LNCaP clone FGC (cell line): ENCODE measurements around the gene CSGALNACT2.

Experiments used
- DNase-seq: peaks from one replicate; pipeline ENCODE4 v3.0.0-alpha.2; 2011; ENCODE audit warnings: low read depth
- H3K4me3 ChIP-seq: 2 replicates; pipeline ENCODE4 v1.5.1; 2011; ENCODE audit warnings: mild to moderate bottlenecking, low read depth, low read length, control low read depth
- TF ChIP-seq, protein P1 (sequence below): IDR thresholded peaks from 2 replicates; pipeline ENCODE4 v1.5.1; 2012; ENCODE audit warnings: mild to moderate bottlenecking; ENCODE audit not compliant: control insufficient read depth, insufficient read depth; ENCODE audit errors: extremely low read depth

Gene CSGALNACT2

DNA sequence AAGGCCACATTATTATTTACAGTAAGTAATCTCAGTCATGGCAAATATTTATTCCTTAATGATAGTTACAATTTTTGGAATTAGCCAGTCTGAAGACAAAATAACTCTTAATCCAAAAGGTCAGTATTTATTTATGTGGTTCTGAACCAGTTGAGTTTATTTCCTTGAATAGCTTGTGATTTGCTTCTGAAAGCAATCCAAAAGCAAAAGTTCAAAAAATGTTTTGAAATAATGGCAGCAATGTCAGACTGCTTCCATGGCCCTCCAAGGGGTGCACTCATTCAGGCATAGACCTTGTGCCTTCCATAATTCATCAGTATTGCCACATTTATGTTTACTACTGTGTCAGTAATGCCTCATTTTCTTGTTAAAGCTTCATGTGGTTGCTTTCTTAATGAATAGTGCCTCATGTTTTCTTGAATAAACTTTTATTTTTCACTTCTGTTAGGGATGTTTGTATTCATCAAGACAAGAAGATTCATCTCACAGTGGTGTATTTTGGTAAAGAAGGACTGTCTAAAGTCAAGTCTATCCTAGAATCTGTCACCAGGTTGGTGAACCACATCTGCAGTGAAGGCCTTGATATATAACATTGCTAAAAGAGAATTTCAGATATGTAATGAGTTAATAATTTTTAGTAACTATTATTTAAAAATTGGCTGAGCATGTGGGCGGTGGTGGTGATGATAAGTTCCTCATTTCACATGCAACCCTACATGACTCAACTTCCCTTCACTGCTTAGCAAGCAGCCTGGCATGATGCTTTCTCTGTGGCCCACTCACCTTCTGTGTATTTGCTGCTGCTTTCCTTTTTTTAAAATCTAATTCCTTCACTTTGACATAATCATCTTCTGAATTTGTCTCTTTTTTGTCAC lies 22.0 kb downstream of the CSGALNACT2 start:
- TF ChIP-seq, protein P1, sequence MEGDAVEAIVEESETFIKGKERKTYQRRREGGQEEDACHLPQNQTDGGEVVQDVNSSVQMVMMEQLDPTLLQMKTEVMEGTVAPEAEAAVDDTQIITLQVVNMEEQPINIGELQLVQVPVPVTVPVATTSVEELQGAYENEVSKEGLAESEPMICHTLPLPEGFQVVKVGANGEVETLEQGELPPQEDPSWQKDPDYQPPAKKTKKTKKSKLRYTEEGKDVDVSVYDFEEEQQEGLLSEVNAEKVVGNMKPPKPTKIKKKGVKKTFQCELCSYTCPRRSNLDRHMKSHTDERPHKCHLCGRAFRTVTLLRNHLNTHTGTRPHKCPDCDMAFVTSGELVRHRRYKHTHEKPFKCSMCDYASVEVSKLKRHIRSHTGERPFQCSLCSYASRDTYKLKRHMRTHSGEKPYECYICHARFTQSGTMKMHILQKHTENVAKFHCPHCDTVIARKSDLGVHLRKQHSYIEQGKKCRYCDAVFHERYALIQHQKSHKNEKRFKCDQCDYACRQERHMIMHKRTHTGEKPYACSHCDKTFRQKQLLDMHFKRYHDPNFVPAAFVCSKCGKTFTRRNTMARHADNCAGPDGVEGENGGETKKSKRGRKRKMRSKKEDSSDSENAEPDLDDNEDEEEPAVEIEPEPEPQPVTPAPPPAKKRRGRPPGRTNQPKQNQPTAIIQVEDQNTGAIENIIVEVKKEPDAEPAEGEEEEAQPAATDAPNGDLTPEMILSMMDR = no peak
- no peak for DNase-seq
- no peak overlapping the region for H3K4me3 ChIP-seq

DNA sequence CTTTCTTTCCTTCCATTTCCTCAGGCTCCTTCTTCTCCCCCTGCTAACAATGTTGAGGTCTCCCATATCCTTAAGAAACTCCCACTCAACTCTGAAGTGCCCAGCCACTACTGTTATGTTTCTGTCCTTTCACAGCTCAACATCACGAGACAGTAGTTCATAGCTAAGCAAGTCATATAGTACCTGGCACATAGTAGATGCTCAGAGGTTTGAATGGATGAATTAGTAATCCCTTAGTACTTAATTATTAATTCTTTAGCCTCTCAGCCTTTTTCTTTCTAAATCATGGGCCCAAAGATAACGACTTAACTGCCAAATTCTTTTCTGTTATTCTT lies 22.6 kb downstream of the CSGALNACT2 start:
- TF ChIP-seq, protein P1 = no peak
- H3K4me3 ChIP-seq = no peak overlapping the region
- no peak for DNase-seq

DNA sequence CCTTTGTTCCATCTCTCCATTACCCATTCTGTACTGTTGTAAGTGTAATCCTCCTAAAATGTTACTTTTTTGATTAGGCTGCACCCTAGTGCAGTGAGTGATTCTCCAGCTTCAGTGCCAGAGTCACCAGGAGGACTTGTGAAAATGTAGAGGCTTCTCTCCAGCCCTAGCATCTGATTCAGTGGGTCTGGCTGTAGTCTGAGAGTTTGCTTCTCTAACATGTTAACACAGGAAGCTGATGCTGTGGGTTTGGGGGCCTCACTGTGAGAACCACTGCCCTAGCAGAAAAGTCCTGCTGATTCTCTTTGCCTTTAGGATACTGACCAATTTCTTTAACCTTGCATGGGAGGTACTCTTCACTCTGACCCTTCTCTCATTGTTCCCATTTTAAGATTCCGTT lies 24.4 kb downstream of the CSGALNACT2 start:
- TF ChIP-seq, protein P1 = no peak
- no peak for DNase-seq
- H3K4me3 ChIP-seq = no peak overlapping the region

DNA sequence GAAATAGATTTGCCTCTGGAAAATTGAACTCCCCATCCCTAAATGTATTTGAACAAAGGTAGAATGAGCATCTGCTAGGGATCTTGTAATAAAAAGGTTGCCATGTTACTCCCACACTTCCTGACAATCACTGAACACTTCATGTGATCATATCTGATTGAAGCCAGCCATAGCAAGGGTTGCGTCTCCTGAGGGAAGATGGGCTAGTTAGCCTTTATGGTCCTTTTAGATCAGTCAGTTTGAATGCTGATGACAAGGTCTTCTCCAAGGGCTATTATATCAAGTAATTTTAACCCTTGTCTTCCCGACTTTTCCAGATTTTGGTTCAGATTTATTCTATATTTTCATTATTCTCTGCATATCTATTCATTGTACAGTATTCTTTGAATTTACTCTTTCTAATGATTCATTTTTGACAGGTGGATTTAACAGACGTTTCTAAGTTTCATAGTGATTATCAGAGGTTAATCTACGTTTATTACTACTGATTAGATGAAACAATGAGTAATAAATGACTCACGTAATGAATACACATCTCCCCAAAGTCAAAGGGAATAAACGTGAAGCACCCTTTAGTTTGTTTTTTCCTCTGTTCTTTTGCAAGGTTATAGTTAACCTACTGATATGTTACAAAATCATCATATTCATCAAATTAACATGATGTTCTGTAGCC lies 28.1 kb downstream of the CSGALNACT2 start:
- TF ChIP-seq, protein P1 = no peak
- no peak for DNase-seq
- H3K4me3 ChIP-seq = no peak overlapping the region

DNA sequence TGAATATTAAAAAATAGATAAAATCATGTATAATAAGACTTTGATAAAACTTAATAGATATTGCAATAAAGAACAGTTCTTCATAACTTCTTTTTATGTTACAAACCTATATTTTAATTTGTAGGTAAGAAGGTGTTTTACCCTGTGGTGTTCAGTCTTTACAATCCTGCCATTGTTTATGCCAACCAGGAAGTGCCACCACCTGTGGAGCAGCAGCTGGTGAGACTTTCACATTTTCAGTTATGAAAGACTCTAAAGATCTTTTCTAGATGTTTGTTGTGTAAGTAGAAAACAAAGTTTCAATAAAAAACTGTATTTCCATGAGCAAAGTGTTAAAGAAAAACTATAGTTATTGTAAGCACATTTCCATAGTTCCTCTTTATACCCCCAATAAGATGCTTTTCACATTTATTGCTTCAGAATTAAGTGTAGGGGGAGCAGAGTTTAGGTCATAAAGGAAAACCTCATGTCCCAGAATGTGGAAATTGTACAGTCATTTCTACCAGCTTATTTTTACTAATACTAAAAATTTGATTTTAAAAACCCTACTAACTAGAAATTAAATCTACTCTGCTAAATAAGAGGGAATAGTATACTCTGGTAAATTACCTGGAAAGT lies 28.7 kb downstream of the CSGALNACT2 start:
- TF ChIP-seq, protein P1 = no peak
- DNase-seq = no peak
- no peak overlapping the region for H3K4me3 ChIP-seq

DNA sequence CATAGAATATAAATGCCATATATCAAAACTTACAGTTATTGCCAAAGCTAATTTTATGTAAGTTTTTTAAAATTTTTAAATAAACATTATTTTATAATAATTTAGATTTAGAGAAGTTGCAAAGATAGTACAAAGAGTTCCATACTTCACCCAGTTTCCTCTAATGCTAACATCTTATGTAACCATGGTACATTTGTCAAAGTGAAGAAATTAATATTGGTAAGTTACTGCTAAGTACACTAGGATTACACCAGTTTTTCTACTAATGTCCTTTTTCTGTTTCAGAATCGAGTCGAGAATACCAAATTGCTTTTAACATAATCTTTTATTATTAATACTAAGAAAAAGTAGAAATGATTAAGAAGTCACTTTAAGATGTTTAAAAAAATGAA lies 29.2 kb downstream of the CSGALNACT2 start:
- no peak for DNase-seq
- TF ChIP-seq, protein P1 = no peak
- H3K4me3 ChIP-seq = no peak overlapping the region

DNA sequence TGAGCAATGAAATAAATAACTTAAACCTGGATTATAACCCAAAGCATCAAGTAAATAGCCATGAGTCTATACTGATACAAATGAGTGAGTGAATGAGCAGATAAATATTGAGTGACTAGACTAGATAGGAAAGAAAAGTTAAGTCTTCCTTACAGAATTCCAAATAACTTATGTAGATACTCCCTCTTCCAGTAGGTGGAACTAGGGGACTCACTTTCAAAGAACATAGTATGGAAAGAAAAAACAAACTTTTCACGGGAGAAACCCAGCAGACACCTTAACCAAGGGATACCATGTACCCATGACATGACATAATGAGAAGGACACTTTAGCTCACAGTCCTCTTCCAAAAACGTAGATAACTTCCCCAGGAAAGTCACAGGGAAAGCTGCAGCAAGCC lies 32.2 kb downstream of the CSGALNACT2 start:
- H3K4me3 ChIP-seq = no peak overlapping the region
- DNase-seq = no peak
- TF ChIP-seq, protein P1 = peak; percentile 39
